ENCODE measurements around the gene INTS11.

The INTS11 gene

GRCh38 chr1:1357871-1358432 lies 33.5 kb upstream of the INTS11 start:
- peak; percentile 28 for DNase-seq (ENCODE audit: low spot score)

DNA sequence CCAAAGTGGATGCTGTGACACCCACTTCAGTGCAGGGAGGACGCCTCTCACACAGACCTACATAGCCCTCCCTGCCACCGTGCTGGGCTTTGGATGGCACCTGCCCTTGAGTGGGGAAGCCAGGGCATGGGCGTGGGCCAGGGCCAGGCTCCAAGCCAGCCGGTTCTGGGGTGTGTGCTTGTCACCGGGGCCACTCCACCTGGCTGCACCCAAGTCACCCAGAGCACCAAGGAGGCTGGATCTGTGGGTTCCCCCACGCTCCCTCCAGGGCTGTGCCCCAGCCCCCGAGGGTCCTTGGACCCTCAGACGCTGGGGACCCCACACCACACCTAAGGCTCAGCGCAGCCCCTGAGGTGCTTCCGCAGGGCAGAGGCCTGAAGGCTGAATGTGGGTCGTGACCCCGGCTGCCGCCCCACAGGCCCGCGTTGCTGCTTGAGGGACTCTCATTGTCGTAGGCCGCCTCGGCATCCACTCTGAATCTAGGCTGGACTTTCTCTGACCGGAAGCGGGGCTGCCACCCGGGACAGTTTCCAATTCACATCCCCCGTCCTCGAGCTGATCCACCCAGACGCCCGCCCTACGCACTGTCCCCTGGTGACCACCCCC lies 32.4 kb upstream of the INTS11 start:
- peak; percentile 8 for DNase-seq (ENCODE audit: low spot score)

- DNase-seq (ENCODE audit: low spot score) = peak; percentile 10
Measured at GRCh38 chr1:1356166-1356795, 31.8 kb upstream of the INTS11 start.

DNA sequence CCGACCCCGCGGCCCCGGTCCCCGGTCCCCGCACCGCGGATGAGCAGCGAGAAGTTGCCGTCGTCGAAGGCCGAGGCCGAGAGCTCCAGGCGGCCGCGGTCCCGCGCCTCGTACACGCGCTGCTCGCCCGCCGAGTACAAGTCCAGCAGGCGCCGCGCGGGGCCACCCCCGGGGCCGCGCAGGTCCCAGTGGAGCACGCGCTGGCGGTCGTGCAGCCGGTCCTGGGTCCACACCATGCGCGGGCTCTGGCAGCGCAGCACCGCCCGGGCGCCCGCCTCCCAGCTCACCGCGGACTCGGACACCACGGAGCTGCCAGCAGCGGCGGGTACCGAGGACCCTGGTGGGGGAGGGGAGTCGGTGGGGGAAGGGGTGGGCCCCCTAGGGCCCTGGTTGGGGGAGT lies 31.0 kb upstream of the INTS11 start:
- DNase-seq (ENCODE audit: low spot score) = no peak

- DNase-seq (ENCODE audit: low spot score) = no peak
Measured at GRCh38 chr1:1354271-1355247, 30.1 kb upstream of the INTS11 start.

- no peak for DNase-seq (ENCODE audit: low spot score)
Measured at GRCh38 chr1:1353389-1354151, 29.1 kb upstream of the INTS11 start.

GRCh38 chr1:1352786-1353388 lies 28.4 kb upstream of the INTS11 start:
- DNase-seq (ENCODE audit: low spot score) = no peak

DNA sequence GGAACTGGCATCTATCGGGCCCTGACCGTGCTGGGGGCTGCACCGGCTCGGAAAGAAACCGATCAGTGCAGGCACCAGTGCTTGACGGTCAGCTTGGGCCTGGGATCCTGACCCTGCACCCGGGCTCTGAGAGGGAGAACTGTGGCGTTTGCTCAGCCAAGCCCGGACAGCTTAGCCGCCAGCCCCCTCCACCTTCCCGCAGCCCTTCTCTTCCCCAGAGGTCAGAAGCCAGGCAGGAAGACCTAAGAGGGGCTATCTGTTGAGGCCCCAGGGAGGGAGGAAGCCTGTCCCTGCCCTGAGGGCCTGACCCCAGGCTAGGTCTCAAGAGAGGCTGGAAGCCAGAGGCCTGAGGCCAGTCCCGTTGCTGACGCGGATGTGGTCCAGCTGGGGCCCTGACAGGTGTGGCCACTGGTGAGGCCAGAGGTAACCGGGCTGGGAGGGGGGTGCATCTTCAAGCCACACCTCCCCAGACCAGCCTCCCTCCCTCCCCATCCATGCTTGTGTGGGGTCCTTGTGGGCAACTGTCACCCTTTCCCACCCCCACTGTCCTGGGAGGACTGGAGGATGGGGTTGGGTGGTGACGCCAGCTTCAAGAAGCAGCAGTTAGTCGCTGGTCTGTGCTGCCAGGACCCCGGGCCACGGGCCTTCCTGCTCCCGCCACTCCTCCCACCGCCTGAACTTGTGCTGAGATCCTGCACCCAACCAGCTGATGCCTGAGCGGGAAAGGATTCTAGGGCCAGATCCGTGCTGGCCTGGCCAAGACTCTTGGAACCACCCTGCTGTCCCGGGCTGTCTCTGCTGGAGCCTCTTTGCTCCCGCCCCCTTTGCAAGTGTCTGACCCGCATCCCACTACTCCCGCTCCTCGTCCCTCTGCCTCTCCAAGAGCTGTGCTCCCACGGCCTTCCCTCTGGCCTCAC lies 27.3 kb upstream of the INTS11 start:
- DNase-seq (ENCODE audit: low spot score) = no peak

DNA sequence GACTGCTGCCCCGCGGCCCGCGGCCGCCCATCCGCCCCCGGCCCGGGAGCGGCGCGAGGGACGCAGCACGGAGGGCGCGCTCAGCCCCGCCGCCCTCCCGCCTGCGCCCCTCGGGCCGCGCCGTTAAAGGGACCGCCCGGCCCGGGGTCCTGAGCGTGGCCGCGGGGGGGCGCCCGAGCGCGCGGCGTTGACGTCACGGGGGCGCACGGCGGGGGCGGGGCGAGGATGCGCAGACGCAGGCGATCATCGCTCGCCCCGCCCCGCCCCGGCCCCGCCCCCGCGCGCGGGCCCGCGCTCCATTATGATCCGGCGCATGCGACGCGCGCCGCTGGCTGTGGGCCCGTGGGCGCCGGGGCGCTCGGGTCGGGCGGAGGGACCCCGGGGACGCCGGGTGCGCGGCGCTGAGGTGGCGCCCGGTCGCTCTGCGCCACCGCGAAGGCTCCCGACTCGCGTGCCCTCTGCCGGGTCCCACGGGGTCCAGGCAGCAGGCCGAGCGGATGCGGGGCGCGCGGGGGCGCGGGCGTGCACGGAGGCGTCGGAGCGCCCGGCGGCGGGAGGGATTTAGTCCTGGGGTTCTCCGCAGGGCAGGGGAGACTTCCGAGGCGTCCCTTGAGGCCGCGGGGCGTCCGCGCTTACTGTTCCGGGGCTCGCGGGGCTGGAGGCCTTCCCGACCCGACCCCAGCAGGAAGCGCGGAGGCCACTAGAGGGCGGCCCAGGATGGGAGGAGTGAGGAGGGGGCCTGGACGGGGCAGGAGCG lies 25.0 kb upstream of the INTS11 start, which contains the start of gene DVL1:
Gene DVL1 (minus strand): TSS at position 163 of the 757 bp plus-strand sequence. CDS start 353 bp downstream, outside the sequence.
- DNase-seq (ENCODE audit: low spot score) = peak; percentile 91

GRCh38 chr1:1348420-1349255 lies 24.2 kb upstream of the INTS11 start:
- DNase-seq (ENCODE audit: low spot score) = no peak

GRCh38 chr1:1347663-1348419 lies 23.4 kb upstream of the INTS11 start:
- DNase-seq (ENCODE audit: low spot score) = peak; percentile 80

DNA sequence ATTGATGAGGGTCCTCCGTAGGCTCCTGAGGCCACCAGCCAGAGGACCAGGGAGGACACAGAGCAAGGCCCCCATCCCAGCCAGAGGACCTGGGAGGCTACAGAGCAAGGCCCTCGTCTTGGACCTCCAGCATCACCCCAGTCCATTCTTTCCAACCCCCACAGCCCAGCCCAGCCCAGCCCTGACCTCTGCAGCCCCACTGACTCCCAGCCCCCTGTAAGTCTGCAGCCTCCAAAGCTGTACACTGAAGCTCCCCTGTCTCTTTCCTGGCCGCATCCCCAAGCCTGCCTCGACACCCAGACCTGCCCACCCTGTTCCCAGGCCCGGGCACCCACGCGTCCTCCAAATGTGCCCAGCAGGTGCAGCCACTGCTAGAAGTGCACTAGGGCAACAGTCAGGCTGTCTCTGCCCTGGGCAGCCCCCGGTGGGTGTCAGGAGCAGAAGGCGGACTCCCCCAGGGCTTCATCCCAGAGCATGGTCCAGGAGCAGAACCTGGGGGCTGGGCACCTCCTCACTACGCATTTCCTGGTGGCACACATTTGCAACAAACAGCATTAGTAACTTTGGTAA lies 22.7 kb upstream of the INTS11 start:
- DNase-seq (ENCODE audit: low spot score) = no peak

DNA sequence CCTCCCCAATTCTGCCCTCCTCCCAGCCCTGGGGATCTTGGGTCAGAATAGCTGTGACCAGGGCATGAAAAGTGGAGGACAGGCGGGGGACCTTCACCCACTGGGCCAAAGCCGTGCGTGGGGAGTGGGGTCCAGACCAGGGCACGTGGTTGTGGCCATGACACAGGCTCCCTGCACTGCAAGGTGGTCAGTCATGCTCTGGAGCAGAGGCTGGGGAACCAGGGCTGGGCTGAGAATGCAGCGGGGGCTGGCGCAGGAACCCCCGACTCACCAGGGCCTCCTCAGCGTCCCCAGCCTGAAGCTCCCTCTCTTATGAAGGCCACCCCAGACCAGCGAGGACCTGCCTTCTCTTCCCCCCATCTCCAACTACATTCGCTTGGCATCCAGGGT lies 22.0 kb upstream of the INTS11 start:
- DNase-seq (ENCODE audit: low spot score) = no peak

DNA sequence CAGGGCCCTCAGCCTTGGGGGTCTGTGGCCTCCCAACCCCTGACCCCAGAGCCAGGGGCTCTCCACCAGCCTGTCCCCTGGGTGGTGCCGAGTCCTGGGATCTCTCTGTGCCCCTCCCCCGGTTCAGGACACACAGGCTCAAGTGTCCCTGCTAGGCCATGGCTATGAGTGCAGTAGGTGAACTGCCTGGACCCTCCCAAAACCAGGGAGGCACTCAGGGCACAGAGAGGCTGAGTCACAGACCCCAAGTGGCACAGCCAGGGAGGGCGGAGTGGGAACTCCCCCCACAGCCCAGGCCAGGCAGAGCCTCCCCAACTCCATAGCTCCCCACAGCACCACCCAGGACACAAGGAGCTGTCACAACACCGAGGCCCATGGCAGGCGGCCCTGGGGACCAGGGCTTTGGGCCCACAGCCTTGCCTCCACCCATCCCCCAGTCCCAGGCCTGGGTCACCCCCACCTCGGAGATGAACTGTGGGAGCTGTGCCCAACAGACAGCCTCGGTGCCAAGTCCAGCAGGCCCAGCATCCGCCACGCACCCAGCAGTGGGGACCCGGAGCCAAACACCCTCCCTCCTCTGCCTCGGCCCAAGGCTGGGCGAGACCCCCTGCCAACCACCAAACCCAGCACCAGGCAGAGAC lies 21.5 kb upstream of the INTS11 start:
- DNase-seq (ENCODE audit: low spot score) = no peak

DNA sequence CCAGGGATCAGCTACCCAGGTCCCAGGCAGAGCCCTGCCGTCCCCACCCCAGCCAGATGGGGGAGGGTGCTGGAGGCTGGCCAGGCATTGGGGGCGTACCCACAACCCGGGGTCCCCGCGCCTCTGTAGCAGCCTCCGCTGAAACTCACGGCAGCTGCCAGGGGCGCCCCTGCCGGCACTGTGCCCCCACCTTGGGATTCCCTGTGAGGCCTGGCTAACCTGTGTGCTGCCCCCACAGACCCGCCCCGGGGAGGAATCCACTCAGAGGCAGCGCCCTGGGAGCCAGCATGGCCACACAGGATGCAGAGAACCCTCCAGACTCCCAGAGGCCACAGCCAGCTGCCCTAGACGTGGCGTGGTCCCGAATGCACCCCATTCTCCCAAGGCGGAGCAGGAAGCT lies 20.9 kb upstream of the INTS11 start:
- DNase-seq (ENCODE audit: low spot score) = no peak

DNA sequence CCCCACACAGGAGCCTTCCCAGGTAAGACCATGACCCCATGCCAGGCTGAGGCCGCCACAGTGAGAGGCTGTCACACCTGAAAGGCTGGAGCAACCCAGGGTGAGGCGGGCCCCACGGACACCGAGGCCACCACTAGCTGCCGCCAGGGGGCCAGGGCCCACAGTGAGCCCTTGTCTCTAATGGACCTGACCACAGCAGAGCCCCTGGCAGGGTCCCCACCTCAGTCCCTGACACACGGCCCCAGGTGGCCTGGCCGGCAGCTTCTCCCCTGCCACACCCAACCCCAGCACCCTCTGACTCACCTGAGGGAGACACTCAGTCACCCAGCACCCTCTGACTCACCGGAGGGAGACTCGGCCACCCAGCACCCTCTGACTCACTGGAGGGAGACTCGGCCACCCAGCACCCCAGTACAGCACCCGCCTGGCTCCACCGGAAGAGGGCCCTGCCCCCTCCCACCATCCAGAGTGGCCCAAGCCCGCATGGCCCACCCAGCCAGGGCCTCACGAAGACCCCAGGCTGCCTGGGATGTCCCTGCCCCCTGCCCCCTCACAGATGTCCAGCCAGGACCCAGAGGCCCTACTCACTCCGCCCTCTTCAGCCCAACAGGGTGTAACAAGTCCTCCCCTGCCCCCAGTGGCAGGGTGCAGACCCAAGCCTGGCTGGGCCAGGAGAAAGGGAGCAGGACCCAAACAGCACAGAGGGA lies 20.3 kb upstream of the INTS11 start:
- peak; percentile 72 for DNase-seq (ENCODE audit: low spot score)

Data from iPS-NIHi11 (cell line).